GM12892 (cell line): ENCODE measurements around the gene PTPRN2.

ENCODE experiments used
- DNase-seq: peaks from one replicate; pipeline ENCODE4 v3.0.0; 2011; ENCODE audit not compliant: insufficient read length
- FAIRE-seq: peaks from 2 replicates; lab custom pipeline; 2011; peaks lifted over from hg19 to GRCh38; lab: Jason Lieb, UNC
- POLR2A ChIP-seq: IDR thresholded peaks from 2 replicates; pipeline ENCODE4 v1.6.1; 2011; ENCODE audit warnings: low read depth, low read length, control low read depth
- POLR2AphosphoS5 ChIP-seq: IDR thresholded peaks from 2 replicates; pipeline ENCODE4 v1.6.1; 2011; ENCODE audit warnings: low read depth, low read length, control low read depth
- TAF1 ChIP-seq: IDR thresholded peaks from 2 replicates; pipeline ENCODE4 v1.6.1; 2011; ENCODE audit warnings: low read depth, mild to moderate bottlenecking, control low read depth, low read length, borderline replicate concordance

Gene PTPRN2

DNA sequence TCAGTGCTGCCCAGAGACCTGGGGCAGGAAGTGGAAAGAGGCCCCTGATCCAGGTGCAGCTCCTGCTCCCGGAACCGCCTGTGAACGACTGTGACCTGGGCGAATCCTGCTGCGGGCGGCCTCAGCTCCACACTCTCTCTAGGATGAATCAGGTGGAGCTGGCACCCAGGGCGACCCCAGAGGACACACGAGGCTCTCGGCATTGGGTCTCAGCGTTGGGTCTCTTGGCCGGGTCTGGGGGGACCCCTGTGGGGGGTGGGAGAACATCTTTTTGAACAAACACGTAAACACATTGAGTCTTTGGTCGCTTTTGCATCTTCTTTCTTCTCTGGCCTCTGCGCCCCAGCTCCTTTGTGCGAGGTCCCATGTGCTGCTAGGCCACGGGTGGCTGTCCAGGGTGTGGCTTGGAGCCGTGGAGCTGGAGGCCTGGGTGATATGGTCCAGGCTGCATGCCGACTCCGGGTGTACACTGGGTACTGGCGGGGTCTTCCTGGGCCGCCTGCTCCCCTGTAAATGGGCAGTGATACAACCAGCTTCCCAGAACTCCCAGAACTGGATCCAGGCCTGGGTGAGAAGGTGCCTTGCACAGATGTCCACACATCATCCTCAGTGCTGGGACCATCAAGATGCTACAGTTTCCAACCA, 815.0 kb downstream of the PTPRN2 start:
- no peak for FAIRE-seq
- DNase-seq, result no peak
- TF ChIP-seq POLR2AphosphoS5 (no peak), TAF1 (no peak), POLR2A (no peak)

DNA sequence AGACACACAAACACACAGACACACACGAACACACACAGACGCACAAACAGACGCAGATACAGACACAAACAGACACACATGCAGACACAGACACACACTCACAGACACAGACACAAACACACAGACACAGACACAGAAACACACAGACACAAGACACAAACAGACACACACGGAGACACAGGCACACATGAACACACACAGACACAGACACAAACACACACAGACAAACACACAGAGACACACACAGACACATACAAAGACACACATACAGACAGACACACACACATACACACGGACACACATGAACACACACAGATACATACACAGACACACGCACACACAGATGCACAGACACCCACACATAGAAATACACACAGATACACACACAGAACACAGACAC, 815.9 kb downstream of the PTPRN2 start:
- TF ChIP-seq POLR2AphosphoS5 (no peak), POLR2A (no peak), TAF1 (no peak)
- DNase-seq, result no peak
- no peak for FAIRE-seq

DNA sequence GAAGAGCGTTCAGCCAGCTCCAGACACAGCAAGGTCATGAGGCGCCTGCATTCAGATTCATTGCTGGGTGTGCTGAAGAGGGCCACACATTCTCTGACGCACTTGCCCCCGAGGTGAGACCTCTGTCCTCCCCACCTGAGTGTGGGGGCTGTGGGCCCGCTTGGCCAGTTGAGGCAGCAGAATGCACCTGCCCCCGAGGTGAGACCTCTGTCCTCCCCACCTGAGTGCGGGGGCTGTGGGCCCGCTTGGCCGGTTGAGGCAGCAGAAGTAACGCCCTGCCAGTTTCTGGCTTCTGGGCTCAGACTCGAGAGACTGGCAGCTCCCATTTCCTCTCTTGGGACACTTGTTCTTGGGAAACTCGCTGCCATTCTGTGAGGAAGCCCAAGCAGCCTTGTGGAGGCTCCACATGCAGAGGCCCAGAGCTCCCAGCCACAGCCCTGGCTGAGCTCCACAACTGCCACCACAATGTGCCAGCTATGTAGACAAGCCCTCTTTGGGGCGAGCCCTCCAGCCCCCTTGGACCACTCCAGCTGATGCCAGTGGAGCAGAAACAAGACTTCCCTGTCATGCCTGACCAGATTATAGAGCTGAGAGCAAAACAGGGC, 816.8 kb downstream of the PTPRN2 start:
- TF ChIP-seq TAF1 (no peak), POLR2AphosphoS5 (no peak), POLR2A (no peak)
- DNase-seq (no peak), FAIRE-seq (no peak)

DNA sequence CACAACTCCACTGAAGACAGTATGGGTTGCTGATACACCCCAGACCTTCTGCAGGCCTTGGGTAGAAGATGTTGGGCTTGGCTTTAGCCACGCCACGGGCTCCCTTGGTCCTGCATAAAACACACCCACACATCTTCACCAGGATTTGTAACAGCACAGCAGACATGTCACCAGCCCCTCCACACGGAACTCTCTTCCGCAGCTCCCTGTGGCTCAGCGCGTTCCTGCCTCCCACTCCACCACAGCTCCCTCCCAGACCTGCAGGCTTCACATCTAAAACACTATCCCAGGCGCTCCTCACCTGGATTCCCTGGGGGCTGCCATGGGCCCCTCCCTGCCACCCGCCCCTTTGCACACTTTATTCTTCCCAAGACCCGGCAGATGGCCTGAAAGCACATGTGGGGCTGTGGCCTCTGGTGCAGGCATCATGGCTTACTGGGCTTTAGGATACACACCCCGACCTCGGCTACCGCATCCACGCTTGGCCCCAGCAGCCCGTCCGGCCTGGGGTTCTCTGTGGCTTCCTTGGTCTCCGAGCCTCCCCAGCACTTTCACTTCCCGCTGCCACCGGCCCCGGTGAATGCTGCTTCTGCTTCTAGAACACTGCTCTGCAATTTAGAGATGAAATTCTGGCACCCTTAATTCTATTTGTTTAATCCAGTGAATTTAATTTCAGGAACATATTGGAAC, 818.0 kb downstream of the PTPRN2 start:
- TF ChIP-seq TAF1 (no peak), POLR2A (no peak), POLR2AphosphoS5 (no peak)
- DNase-seq (no peak), FAIRE-seq (no peak)

DNA sequence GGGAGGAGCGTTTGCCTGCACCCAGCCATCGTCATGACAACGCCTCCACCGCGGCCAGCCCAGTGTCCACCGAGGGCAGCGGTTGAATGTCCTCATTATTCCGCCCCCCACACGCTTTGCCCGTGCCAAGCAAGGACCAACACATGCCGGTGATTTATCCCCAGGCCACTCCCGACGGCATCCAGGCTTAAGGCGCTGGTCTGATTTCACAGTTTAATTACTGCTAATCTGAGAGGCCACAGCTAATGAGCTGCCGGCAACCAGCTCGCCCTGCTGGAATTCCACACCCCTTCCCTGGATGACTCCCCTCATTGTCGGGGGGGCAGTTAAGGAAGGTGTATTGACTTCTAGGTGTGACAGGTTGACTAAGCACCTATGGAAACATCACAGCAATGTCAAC, 818.5 kb downstream of the PTPRN2 start:
- no peak for FAIRE-seq
- DNase-seq, result no peak
- TF ChIP-seq TAF1 (no peak), POLR2AphosphoS5 (no peak), POLR2A (no peak)

DNA sequence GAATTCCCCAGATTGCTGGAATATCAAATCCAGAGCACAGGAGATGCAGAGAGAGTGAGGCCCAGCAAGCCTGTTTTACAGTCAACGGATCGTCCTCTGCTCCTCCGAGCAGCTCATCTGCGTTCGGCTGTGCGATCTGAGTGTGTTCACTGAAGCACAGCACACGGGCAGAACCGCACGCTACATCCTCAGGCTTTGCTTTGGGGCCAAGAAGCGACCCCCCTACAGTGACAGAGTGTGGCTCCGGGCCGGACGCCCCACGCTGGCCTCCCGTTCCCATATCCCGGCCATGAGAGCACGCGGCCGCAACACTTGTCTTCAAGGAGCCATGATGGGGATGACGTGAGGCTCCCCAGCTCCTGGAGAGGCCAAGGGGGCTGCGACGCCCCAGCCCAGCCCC, 819.4 kb downstream of the PTPRN2 start:
- TF ChIP-seq POLR2A (no peak), TAF1 (no peak), POLR2AphosphoS5 (no peak)
- FAIRE-seq, result no peak
- DNase-seq, result no peak

DNA sequence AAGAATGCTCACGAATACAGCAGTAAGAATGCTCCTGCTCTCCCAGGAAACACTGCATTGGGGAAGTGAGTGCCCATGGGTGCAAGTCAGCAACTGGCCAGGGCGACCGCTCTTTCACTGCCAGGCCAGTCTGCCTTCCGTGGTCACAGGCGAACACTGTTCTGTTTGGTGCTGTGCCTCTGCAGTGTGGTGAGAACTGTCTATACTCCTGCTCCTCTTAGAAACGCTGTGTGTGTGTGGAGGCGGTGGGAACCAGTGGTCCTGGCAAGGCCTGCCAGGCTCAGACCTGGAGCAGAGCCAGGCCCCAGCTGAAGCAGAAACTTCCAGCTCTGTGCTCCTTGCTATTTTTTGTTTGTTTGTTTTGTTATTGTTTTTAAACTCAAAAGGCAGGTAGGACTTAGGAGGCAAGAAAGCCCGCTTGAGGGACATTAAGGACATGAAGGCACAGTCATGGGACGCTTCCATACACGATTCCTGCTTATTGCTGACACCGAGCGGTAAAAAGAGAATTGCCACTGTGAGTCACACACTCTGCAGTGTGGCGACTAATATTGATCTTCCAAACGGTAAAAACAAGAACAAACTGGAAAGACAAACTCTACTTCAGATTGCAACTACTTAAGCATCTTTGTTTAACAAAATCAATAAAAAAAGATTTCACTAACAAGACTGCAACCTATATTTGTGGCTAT, 820.0 kb downstream of the PTPRN2 start:
- no peak for FAIRE-seq
- DNase-seq, result no peak
- no peak for TF ChIP-seq TAF1
- no peak for TF ChIP-seq POLR2A
- TF ChIP-seq POLR2AphosphoS5, result no peak

DNA sequence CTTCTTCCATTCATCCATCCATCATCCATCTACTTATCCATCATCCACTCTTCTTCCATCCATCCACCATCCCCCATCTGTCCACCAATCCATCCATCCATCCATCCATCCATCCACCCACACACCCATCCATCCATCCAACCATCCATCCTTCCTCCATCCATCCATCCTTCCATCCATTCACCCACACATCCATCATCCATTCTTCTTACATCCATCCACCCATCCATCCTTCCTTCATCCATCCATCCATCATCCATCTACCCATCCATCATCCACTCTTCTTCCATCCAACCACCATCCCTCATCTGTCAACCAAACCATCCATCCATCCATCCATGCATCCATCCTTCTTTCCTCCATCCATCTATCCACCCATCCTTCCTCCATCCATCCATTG, 821.5 kb downstream of the PTPRN2 start:
- DNase-seq (no peak), FAIRE-seq (no peak)
- TF ChIP-seq POLR2A (no peak), POLR2AphosphoS5 (no peak)

DNA sequence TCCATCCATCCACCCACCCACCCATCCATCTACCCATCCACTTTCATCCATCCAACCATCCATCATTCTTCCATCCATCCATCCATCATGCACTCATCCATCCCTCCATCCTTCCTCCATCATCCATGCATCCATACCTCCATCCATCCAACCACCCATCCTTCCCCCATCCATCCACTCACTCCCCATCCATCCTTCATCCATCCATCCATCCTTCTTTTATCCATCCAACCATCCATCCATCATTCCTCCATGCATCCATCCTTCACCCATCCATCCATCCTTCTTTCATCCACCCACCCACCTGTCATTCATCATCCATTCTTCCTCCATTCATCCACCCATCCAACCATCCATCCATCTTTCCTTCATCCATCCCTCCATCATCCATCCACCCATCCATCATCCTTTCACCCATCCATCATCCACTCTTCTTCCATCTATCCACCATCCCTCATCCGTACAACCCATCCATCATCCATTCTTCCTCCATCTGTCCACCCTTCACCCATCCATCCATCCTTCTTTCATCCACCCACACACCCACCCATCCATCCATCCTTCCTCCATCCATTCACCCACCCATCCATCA, 822.6 kb downstream of the PTPRN2 start:
- DNase-seq (no peak), FAIRE-seq (no peak)
- TF ChIP-seq POLR2A (no peak), TAF1 (no peak), POLR2AphosphoS5 (no peak)

DNA sequence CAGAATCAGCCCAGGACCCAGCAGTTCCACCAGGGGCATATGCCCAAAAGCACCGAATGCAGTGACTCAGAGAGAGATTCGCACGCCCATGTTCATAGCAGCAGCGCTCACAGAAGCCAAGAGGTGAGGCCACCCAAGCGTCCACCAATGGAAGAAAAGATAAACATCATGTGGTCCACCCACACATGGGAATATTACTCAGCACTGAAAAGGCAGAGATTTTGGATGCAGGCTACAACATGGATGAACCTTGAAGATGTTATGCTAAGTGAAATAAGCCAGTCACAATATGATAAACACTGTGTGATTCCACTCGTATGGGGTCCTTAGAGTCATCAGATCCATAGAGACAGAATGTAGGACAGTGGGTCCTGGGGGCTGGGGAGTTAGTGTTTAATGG, 823.4 kb downstream of the PTPRN2 start:
- DNase-seq (no peak), FAIRE-seq (no peak)
- TF ChIP-seq TAF1, result no peak
- no peak for TF ChIP-seq POLR2A
- no peak for TF ChIP-seq POLR2AphosphoS5

DNA sequence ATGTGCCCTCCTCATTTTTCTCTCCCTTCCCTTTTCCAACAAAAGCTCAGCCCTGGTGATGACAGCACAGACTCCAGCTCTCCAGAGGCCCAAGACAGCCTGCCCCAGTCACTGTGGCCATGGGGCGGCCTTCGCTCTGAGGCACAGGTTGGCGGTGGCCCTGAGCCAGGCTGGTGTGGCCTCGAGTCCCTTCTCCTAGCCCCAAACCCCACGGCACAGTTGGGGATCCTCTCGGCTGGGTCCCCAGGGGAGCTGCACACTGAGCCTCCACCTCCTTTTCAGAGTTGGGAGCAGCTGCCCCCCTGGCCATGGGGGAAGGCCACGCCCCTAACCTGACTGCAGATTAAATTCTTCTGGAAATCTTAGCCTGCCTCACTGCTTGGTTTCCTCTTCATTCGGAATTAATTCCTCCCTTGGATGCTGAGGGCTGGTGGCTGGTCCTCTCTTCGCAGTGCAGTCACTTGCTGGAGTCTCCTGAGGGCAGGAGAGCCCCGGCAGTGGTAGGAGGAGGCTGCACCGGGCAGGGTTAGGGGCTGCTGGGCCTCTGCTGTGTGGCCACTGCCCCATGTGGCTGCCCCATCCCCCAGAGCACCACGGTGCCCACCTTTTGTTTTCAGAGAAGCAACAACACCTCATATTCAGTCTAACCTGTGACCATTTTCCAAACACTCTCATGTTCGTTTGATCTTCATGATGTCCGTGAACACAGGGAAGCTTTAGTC, 824.2 kb downstream of the PTPRN2 start:
- TF ChIP-seq TAF1, result no peak
- no peak for TF ChIP-seq POLR2AphosphoS5
- no peak for TF ChIP-seq POLR2A
- no peak for DNase-seq
- FAIRE-seq, result no peak
